Measurements from ENCODE around the gene TRAPPC12. TPM values are rescaled to one million over a fixed set of nuclear protein-coding genes. Genes with fewer than 3 reads are reported as not detected.

Gene TRAPPC12
- total RNA-seq, 1 experiment from 2014 or later, result 77.0 TPM

GRCh38 chr2:3481011-3481400 is 101.5 kb downstream of the TRAPPC12 start:
- Mint-ChIP-seq H3K27me3 (ENCODE audit: unreplicated experiment) (no peaks in the 10 kb centered on the region), H3K36me3 (ENCODE audit: insufficient read depth, unreplicated experiment) (peaks cover 15% of the 10 kb centered on the region), H3K4me3 (ENCODE audit: low read depth, unreplicated experiment) (no peak overlapping the region), H3K9me3 (ENCODE audit: low read depth, unreplicated experiment) (no peaks in the 10 kb centered on the region), H3K4me1 (ENCODE audit: low read depth, unreplicated experiment) (no peaks in the 10 kb centered on the region), H3K27ac (ENCODE audit: unreplicated experiment) (no peak overlapping the region)
- no peak for DNase-seq
- intact Hi-C loops (cut with micrococcal nuclease; ENCODE audit: unreplicated experiment), result no loop called here
- CTCF ChIA-PET, result no interaction called here
- BruUV-seq (replicated peaks), result no TSS peak
- TF ChIP-seq CTCF (IDR thresholded peaks at IDR 0.05; ENCODE audit: unreplicated experiment), result no peak

GRCh38 chr2:3481736-3482362 is 102.4 kb downstream of the TRAPPC12 start:
- intact Hi-C loops (cut with micrococcal nuclease; ENCODE audit: unreplicated experiment), result no loop called here
- Mint-ChIP-seq H3K9me3 (ENCODE audit: low read depth, unreplicated experiment) (no peaks in the 10 kb centered on the region), H3K4me1 (ENCODE audit: low read depth, unreplicated experiment) (no peaks in the 10 kb centered on the region), H3K27me3 (ENCODE audit: unreplicated experiment) (no peaks in the 10 kb centered on the region), H3K27ac (ENCODE audit: unreplicated experiment) (no peak overlapping the region), H3K36me3 (ENCODE audit: insufficient read depth, unreplicated experiment) (peaks cover 15% of the 10 kb centered on the region), H3K4me3 (ENCODE audit: low read depth, unreplicated experiment) (no peak overlapping the region)
- no peak for DNase-seq
- TF ChIP-seq CTCF (IDR thresholded peaks at IDR 0.05; ENCODE audit: unreplicated experiment), result no peak
- no TSS peak for BruUV-seq (replicated peaks)
- CTCF ChIA-PET, result no interaction called here

DNA sequence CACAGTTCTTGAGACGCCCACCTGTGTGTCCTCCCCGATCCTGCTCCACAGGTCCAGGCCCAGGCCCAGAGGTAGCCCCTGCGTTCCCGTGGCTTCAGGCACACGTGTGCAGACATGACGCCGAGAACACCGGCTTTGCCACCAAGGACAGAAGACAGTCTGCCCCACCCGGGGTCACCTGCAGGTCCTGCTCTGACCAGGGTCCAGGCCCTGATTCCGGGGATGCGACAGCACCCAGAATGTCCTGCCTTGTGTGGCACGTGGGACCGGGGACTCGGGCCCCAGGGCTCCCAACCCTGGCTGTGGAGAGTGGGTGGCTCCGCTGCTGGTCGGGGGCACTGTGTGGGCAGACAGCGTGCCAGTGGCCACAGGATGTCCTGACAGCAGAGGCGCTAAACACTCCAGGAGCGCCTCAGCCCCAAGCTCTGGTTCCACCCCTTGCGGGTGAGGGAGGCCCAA is 102.9 kb downstream of the TRAPPC12 start:
- no peak for DNase-seq
- Mint-ChIP-seq H3K4me3 (ENCODE audit: low read depth, unreplicated experiment) (no peak overlapping the region), H3K4me1 (ENCODE audit: low read depth, unreplicated experiment) (no peaks in the 10 kb centered on the region), H3K27ac (ENCODE audit: unreplicated experiment) (no peak overlapping the region), H3K9me3 (ENCODE audit: low read depth, unreplicated experiment) (no peaks in the 10 kb centered on the region), H3K36me3 (ENCODE audit: insufficient read depth, unreplicated experiment) (peaks cover 15% of the 10 kb centered on the region), H3K27me3 (ENCODE audit: unreplicated experiment) (no peaks in the 10 kb centered on the region)
- BruUV-seq (replicated peaks), result no TSS peak
- intact Hi-C loops (cut with micrococcal nuclease; ENCODE audit: unreplicated experiment), result no loop called here
- TF ChIP-seq CTCF (IDR thresholded peaks at IDR 0.05; ENCODE audit: unreplicated experiment), result no peak
- CTCF ChIA-PET, result no interaction called here

DNA sequence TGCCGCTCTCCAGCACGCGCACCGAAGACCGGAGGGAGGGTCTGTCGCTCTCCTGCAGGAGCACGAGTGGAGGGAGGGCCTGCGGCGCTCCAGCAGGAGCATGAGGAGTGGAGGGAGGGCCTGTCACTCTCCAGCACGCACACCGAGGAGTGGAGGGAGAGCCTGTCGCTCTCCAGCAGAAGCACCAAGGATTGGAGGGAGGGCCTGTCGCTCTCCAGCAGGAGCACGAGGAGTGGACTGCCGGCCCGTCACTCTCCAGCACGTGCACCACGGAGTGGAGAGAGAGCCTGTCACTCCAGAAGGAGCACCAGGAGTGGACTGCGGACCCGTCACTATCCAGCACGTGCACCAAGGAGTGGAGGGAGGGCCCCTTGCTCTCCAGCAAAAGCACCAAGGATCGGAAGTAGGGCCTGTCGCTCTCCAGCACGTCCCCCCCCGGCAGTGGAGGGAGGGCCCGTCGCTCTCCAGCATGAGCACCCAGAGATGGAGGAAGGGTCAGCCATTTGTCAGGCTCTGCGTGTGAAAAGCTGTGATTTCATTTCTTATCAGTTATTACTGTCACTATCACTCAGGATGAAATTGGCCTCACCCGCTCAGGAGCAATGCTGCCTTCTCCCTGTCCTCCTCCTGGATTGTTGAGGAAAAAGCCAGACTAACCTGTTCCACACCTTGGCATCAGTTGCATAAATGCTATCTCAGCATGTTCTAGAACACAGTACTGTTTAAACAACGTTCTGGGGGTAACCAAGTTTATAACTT is 103.9 kb downstream of the TRAPPC12 start:
- Mint-ChIP-seq H3K36me3 (ENCODE audit: insufficient read depth, unreplicated experiment) (peaks cover 19% of the 10 kb centered on the region), H3K9me3 (ENCODE audit: low read depth, unreplicated experiment) (no peaks in the 10 kb centered on the region), H3K4me1 (ENCODE audit: low read depth, unreplicated experiment) (no peaks in the 10 kb centered on the region), H3K27me3 (ENCODE audit: unreplicated experiment) (no peaks in the 10 kb centered on the region), H3K4me3 (ENCODE audit: low read depth, unreplicated experiment) (no peak overlapping the region), H3K27ac (ENCODE audit: unreplicated experiment) (no peak overlapping the region)
- CTCF ChIA-PET, result interaction anchor here (0.7 kb wide), 1 partner anchor 753 kb away, joined by 3 read pairs; no protein-coding TSS in a partner anchor
- BruUV-seq (replicated peaks), result no TSS peak
- intact Hi-C loops (cut with micrococcal nuclease; ENCODE audit: unreplicated experiment), result no loop called here
- TF ChIP-seq CTCF (IDR thresholded peaks at IDR 0.05; ENCODE audit: unreplicated experiment), result no peak
- no peak for DNase-seq
